OCI-LY3 (cell line): ENCODE data around the gene EPHA8.

Experiments
- CTCF ChIP-seq: fragments of 200-600, 300-600 bp; sonication (generic); IDR thresholded peaks from 2 replicates; pipeline ENCODE4 v1.5.1; 2014; ENCODE audit warnings: antibody characterized with exemption, low read length, low read depth
- EZH2phosphoT487 ChIP-seq: fragments of 200-600 bp; shearing (Covaris generic); IDR thresholded peaks from 2 replicates; pipeline ENCODE4 v1.6.1; 2018; ENCODE audit warnings: antibody characterized with exemption, mixed run types, low read depth

- TF ChIP-seq CTCF (no peak), EZH2phosphoT487 (no peak)
These were observed 648 bp downstream of the EPHA8 start for GRCh38 chr1:22563671-22564602.
